WTC11 (cell line): Measurements from ENCODE around the gene DYNLRB1. TPM values are rescaled to one million over a fixed set of nuclear protein-coding genes. Genes with fewer than 3 reads are reported as not detected.

Experiments used
- ATAC-seq: fragments of 200-7000 bp; cut with Tn5 transposase; 2 replicates; pipeline ENCODE4 v1.10.0; 2021; ENCODE audit warnings: mild to moderate bottlenecking, moderate library complexity
- CTCF ChIA-PET: fragments of 300-600 bp; sonication (Branson Sonifier 250); formaldehyde crosslinking; loops from one replicate; lab custom pipeline; 2021; ENCODE audit warnings: antibody characterized with exemption; lab: Charles Lee
- POLR2A ChIA-PET: fragments of 350-600 bp; sonication (Branson Sonifier 250); formaldehyde crosslinking; loops from one replicate; lab custom pipeline; 2021; ENCODE audit warnings: antibody characterized with exemption; lab: Charles Lee
- DNase-seq: peaks from one replicate; pipeline ENCODE4 v3.0.0; 2021; ENCODE audit warnings: low spot score
- H3K27ac Mint-ChIP-seq: 2 replicates; pipeline ENCODE4 v1.8.0; 2021; ENCODE audit warnings: mixed read lengths
- H3K27me3 Mint-ChIP-seq: 2 replicates; pipeline ENCODE4 v1.8.0; 2021; ENCODE audit warnings: low read depth, mild to moderate bottlenecking, moderate library complexity, mixed read lengths
- H3K36me3 Mint-ChIP-seq: 2 replicates; pipeline ENCODE4 v1.8.0; 2021; ENCODE audit warnings: mixed read lengths
- H3K4me1 Mint-ChIP-seq: 2 replicates; pipeline ENCODE4 v1.8.0; 2022; ENCODE audit warnings: mixed read lengths
- H3K4me3 Mint-ChIP-seq: 2 replicates; pipeline ENCODE4 v1.8.0; 2021; ENCODE audit warnings: mild to moderate bottlenecking, moderate library complexity, mixed read lengths
- H3K9me3 Mint-ChIP-seq: 2 replicates; pipeline ENCODE4 v1.8.0; 2021; ENCODE audit warnings: mixed read lengths
- MYBL2 ChIP-seq: sonication (generic); formaldehyde crosslinking; IDR thresholded peaks from 2 replicates; pipeline ENCODE4 v1.8.1; 2023; ENCODE audit warnings: mild to moderate bottlenecking, moderate library complexity, missing genetic modification reagents
- NFATC4 ChIP-seq: fragments of 250-450 bp; sonication (Bioruptor Pico); IDR thresholded peaks from 2 replicates; pipeline ENCODE4 v1.9.0; 2021; ENCODE audit warnings: mild to moderate bottlenecking
- PRRX2 ChIP-seq: fragments of 250-450 bp; sonication (Bioruptor Pico); IDR thresholded peaks from 2 replicates; pipeline ENCODE4 v1.8.0; 2021; ENCODE audit warnings: mild to moderate bottlenecking
- RORB ChIP-seq: fragments of 250-450 bp; sonication (Bioruptor Pico); IDR thresholded peaks from 2 replicates; pipeline ENCODE4 v1.9.0; 2021; ENCODE audit warnings: mild to moderate bottlenecking
- SOX15 ChIP-seq: fragments of 250-450 bp; sonication (Bioruptor Pico); IDR thresholded peaks from 2 replicates; pipeline ENCODE4 v1.9.0; 2021; ENCODE audit warnings: mild to moderate bottlenecking
- SP1 ChIP-seq: sonication (generic); formaldehyde crosslinking; conservative IDR thresholded peaks from 2 replicates; pipeline ENCODE4 v1.8.1; 2022; ENCODE audit warnings: missing genetic modification reagents
- total RNA-seq: library from RNA; stranded (reverse); gene quantifications from 3 replicates; pipeline ENCODE4 v1.2.3, GENCODE V29; 2021
- TF ChIP-seq, protein P1 (sequence below): fragments of 200-600 bp; IDR thresholded peaks from 2 replicates; pipeline ENCODE4 v1.8.0; 2022; ENCODE audit warnings: antibody characterized with exemption
- TF ChIP-seq, protein P2 (sequence below): fragments of 250-450 bp; sonication (Bioruptor Pico); IDR thresholded peaks from 2 replicates; pipeline ENCODE4 v1.8.0; 2021; ENCODE audit warnings: mild to moderate bottlenecking
- TF ChIP-seq, protein P3 (sequence below): sonication (generic); formaldehyde crosslinking; IDR thresholded peaks from 2 replicates; pipeline ENCODE4 v1.8.1; 2023; ENCODE audit warnings: mild to moderate bottlenecking, missing genetic modification reagents, moderate library complexity
- TF ChIP-seq, protein P4 (sequence below): sonication (generic); formaldehyde crosslinking; IDR thresholded peaks from 2 replicates; pipeline ENCODE4 v1.8.1; 2023; ENCODE audit warnings: mild to moderate bottlenecking, moderate library complexity, missing genetic modification reagents

The DYNLRB1 gene
- total RNA-seq, 1 experiment from 2014 or later = 99.3 TPM

DNA sequence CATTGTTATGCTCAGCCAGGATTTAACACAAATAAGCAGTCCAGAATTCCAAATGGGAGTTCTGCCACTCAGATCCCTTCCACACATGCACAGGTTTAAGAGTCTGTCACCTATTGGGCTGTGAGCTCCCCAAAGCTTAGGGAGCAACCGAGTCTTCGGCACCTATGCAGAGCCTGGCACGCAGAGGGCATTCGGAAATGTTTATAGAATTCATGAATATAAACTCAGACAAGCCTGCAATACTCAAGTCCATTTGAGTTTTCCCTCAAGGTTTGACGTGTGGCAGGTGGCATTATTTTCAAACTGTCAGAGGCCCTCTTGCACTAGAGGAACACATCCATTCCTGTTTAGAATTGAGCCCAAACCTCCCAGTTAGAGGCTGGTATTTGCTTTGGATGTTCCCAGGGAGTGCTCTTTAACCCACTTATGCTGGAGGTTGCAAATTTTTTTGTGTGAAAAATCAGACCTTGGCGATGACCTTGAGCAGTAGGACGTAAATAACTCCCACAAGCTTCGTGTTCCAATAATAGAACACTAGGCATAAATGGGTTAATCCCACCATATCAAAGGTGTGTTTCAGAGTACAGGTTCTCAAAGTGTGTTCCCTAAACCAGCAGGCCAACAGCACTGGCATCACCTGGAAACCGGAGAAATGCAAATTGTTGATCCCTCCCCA is 70.4 kb downstream of the DYNLRB1 start:
- no peak overlapping the region for H3K4me3 Mint-ChIP-seq
- no peaks in the 10 kb centered on the region for H3K27me3 Mint-ChIP-seq
- TF ChIP-seq, protein P1, sequence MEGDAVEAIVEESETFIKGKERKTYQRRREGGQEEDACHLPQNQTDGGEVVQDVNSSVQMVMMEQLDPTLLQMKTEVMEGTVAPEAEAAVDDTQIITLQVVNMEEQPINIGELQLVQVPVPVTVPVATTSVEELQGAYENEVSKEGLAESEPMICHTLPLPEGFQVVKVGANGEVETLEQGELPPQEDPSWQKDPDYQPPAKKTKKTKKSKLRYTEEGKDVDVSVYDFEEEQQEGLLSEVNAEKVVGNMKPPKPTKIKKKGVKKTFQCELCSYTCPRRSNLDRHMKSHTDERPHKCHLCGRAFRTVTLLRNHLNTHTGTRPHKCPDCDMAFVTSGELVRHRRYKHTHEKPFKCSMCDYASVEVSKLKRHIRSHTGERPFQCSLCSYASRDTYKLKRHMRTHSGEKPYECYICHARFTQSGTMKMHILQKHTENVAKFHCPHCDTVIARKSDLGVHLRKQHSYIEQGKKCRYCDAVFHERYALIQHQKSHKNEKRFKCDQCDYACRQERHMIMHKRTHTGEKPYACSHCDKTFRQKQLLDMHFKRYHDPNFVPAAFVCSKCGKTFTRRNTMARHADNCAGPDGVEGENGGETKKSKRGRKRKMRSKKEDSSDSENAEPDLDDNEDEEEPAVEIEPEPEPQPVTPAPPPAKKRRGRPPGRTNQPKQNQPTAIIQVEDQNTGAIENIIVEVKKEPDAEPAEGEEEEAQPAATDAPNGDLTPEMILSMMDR = no peak
- TF ChIP-seq PRRX2 = no peak
- no peak for TF ChIP-seq SP1 (CRISPR knock-in tag)
- TF ChIP-seq, protein P2, sequence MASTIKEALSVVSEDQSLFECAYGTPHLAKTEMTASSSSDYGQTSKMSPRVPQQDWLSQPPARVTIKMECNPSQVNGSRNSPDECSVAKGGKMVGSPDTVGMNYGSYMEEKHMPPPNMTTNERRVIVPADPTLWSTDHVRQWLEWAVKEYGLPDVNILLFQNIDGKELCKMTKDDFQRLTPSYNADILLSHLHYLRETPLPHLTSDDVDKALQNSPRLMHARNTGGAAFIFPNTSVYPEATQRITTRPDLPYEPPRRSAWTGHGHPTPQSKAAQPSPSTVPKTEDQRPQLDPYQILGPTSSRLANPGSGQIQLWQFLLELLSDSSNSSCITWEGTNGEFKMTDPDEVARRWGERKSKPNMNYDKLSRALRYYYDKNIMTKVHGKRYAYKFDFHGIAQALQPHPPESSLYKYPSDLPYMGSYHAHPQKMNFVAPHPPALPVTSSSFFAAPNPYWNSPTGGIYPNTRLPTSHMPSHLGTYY (CRISPR knock-in tag) = no peak
- TF ChIP-seq MYBL2 (CRISPR knock-in tag) = no peak
- TF ChIP-seq NFATC4 = no peak
- TF ChIP-seq, protein P3, sequence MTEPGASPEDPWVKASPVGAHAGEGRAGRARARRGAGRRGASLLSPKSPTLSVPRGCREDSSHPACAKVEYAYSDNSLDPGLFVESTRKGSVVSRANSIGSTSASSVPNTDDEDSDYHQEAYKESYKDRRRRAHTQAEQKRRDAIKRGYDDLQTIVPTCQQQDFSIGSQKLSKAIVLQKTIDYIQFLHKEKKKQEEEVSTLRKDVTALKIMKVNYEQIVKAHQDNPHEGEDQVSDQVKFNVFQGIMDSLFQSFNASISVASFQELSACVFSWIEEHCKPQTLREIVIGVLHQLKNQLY = no peak
- TF ChIP-seq SOX15 (CRISPR knock-in tag) = no peak
- TF ChIP-seq, protein P4, sequence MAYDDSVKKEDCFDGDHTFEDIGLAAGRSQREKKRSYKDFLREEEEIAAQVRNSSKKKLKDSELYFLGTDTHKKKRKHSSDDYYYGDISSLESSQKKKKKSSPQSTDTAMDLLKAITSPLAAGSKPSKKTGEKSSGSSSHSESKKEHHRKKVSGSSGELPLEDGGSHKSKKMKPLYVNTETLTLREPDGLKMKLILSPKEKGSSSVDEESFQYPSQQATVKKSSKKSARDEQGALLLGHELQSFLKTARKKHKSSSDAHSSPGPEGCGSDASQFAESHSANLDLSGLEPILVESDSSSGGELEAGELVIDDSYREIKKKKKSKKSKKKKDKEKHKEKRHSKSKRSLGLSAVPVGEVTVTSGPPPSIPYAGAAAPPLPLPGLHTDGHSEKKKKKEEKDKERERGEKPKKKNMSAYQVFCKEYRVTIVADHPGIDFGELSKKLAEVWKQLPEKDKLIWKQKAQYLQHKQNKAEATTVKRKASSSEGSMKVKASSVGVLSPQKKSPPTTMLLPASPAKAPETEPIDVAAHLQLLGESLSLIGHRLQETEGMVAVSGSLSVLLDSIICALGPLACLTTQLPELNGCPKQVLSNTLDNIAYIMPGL (CRISPR knock-in tag) = no peak
- TF ChIP-seq RORB (CRISPR knock-in tag) = no peak
- POLR2A ChIA-PET = no interaction called here
- CTCF ChIA-PET = no interaction called here
- H3K4me1 Mint-ChIP-seq = no peaks in the 10 kb centered on the region
- DNase-seq (no peak), ATAC-seq (no peak)
- H3K36me3 Mint-ChIP-seq = peaks cover 3% of the 10 kb centered on the region; the same call in 1 of the 2 replicates
- peak overlapping the region; percentile 27; the same call in 1 of the 2 replicates for H3K27ac Mint-ChIP-seq
- H3K9me3 Mint-ChIP-seq = no peaks in the 10 kb centered on the region

Other genes starting within 250 kb of the DYNLRB1 start
- 401 to 415 TPM (median 411 TPM) in 3 replicates for gene AHCY, start 213.1 kb upstream of the DYNLRB1 start, total RNA-seq
- gene ITCH, start 153.1 kb upstream of the DYNLRB1 start, total RNA-seq = 35.8 to 43.4 TPM (median 36.4 TPM) in 3 replicates
- gene MAP1LC3A, start 42.3 kb downstream of the DYNLRB1 start, total RNA-seq = 7.5 to 12.1 TPM (median 11.3 TPM) in 3 replicates
- gene PIGU, start 160.7 kb downstream of the DYNLRB1 start, total RNA-seq = 24.8 to 31.7 TPM (median 28.7 TPM) in 3 replicates
- gene TP53INP2, start 187.9 kb downstream of the DYNLRB1 start, total RNA-seq = 3.8 to 4.3 TPM (median 4.1 TPM) in 3 replicates